Lower leg skin (tissue), 4 donors: Measurements from ENCODE around the gene NSG1. TPM values are rescaled to one million over a fixed set of nuclear protein-coding genes. Genes with fewer than 3 reads are reported as not detected.

Source experiments
- DNase-seq, 2 donors: peaks; one replicate each; pipeline ENCODE4 v3.0.0-alpha.2; 2019; ENCODE audit warnings: low spot score in 2 of 2
- H3K4me3 ChIP-seq: fragments of 200-600 bp; sonication (generic); 2 replicates; pipeline ENCODE4 v1.5.1; 2017; ENCODE audit warnings: mild to moderate bottlenecking, low read depth; ENCODE audit not compliant: poor library complexity, severe bottlenecking
- POLR2A ChIP-seq, 2 donors: fragments of 450-650 bp; IDR thresholded peaks; one replicate each; pipeline ENCODE4 v1.6.1; 2016 to 2017; ENCODE audit warnings: antibody characterized with exemption in 2 of 2, mild to moderate bottlenecking in 1 of 2, moderate library complexity in 1 of 2
- WGBS, 2 donors: methylation state at CpG; one replicate each; pipeline ENCODE4 v1.1.5; 2018; 5-methylcytosine and 5-hydroxymethylcytosine counted together
- intact Hi-C: fragments of 100-400 bp; cut with DNase I; formaldehyde crosslinking; loops from one replicate; pipeline ENCODE4 v1.15.0; 2023; ENCODE audit warnings: low total_unique reads
- total RNA-seq, 4 donors: library from RNA; depleted of rRNA; stranded (reverse); fragments of >200 nt; gene quantifications; one replicate each; pipeline ENCODE4 v1.1.0, GENCODE V29; 2016
- TF ChIP-seq, protein P1 (sequence below), 3 donors: fragments of 450-650 bp; IDR thresholded peaks; one replicate each; pipeline ENCODE4 v1.5.1; 2016; ENCODE audit warnings: antibody characterized with exemption in 3 of 3, mild to moderate bottlenecking in 3 of 3, moderate library complexity in 2 of 3

NSG1 gene
- total RNA-seq, 4 donors from 2014 or later = 109 to 158 (median 139) TPM

DNA sequence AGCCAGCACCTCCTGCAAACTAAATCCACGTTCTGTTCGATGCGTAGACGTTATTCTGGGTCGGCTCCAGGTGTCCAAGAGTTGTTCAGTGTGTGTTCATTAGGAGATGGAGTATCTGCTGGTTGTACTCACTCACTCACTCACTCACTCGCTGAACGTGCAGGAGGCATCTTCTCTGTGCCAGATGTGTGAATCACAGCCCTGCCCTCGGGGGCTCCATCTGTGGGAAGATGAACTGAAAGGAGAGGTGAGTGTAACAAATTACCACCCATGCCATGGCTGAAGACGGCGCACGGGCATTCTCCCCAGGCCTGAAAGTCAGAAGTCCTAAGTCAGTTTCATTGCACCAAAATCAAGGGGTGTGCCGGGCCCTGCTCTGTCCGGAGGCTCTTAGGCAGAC is 16.1 kb downstream of the NSG1 start:
- intact Hi-C loops = no loop called here
- no peak for TF ChIP-seq POLR2A (IDR thresholded peaks at IDR 0.05)
- TF ChIP-seq, protein P1, sequence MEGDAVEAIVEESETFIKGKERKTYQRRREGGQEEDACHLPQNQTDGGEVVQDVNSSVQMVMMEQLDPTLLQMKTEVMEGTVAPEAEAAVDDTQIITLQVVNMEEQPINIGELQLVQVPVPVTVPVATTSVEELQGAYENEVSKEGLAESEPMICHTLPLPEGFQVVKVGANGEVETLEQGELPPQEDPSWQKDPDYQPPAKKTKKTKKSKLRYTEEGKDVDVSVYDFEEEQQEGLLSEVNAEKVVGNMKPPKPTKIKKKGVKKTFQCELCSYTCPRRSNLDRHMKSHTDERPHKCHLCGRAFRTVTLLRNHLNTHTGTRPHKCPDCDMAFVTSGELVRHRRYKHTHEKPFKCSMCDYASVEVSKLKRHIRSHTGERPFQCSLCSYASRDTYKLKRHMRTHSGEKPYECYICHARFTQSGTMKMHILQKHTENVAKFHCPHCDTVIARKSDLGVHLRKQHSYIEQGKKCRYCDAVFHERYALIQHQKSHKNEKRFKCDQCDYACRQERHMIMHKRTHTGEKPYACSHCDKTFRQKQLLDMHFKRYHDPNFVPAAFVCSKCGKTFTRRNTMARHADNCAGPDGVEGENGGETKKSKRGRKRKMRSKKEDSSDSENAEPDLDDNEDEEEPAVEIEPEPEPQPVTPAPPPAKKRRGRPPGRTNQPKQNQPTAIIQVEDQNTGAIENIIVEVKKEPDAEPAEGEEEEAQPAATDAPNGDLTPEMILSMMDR (IDR thresholded peaks at IDR 0.05) = no peak
- no peak for DNase-seq
- WGBS, 2 donors = 39 to 47% methylated on average over 13 of the region's 13 CpGs
- H3K4me3 ChIP-seq = no peak overlapping the region

DNA sequence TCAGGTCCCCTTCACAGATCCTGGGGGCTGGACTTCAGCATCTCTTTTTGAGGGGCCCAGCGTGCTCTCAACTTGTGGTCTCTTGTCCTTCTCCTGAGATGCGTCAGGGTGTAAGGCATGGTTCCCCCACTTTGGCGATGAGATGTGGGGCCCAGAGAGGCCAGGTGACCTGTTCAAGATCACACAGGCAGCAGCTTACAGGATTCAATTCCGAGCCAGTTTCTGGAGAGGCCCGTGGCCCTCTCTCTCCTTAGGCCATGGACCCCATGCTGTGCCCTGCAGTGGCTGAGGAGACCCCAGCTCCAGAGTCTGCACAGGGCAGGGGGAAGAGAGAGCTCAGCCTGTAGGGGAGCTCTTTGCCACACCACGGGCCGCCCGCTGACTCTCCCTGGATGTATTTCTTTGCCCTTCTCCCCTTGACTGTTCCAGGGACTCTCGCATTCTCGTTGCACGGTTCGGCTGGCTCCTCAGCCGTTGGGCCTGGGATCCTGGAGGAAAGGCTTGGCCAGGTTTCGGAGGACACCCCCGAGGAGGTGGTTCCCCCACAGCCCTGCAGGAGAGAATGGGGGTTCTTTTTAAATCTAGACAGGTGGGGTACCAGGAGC is 18.6 kb downstream of the NSG1 start:
- WGBS, 2 donors = 91 to 93% methylated on average over 15 of the region's 15 CpGs
- TF ChIP-seq POLR2A (IDR thresholded peaks at IDR 0.05) = no peak
- intact Hi-C loops = no loop called here
- no peak for DNase-seq
- H3K4me3 ChIP-seq = no peak overlapping the region

- 68 to 75% methylated on average over 23 to 28 of the region's 28 CpGs for WGBS, 2 donors
- DNase-seq = no peak
- TF ChIP-seq, protein P1 (IDR thresholded peaks at IDR 0.05) = no peak
- no peak for TF ChIP-seq POLR2A (IDR thresholded peaks at IDR 0.05)
- intact Hi-C loops = no loop called here
- H3K4me3 ChIP-seq = no peak overlapping the region
These were observed 19.8 kb downstream of the NSG1 start for GRCh38 chr4:4406455-4407298.

DNA sequence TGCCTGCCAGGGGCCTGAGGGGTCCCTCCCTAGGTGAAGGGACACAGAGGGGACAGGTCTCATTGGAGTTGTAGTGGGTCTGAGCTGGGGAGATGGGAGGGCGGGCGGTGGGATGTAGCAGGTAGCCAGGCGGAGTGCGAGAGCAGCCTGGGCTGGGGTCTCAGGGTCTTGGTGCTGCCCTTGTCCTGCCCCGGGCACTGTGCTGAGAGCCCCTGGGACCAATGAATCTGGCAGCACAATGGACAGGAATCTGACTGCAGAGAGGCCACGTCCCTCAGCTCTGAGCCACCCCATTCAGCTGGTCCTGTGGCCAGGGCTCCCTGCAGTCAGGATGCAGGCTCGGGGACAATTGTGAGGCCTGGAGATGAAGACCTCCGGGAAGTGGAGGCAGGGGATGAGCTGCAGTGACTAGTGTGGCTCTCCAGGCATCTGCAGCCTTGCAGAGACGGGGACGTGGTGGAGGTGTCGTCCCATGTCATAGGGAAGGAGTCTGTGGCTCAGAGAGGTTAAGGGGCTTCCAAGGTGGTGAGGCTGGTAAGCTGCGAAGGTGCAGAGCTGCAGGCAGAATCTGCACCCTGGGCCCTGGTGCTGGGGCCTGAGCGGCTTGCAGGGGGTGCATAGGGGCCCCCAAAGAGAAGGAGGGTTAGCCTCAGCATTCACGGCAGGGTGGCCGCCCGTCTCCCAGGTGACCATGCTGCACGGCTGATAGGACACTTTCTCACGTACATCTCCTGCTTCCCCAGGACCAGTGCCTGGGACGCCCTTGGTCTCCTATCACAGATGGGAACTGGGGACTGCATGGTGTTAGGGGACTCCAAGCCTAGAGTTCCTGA is 20.6 kb downstream of the NSG1 start:
- no peak for DNase-seq
- WGBS, 2 donors = 79 to 89% methylated on average over 18 to 19 of the region's 19 CpGs
- H3K4me3 ChIP-seq = no peak overlapping the region
- intact Hi-C loops = no loop called here
- TF ChIP-seq, protein P1 (IDR thresholded peaks at IDR 0.05) = no peak
- no peak for TF ChIP-seq POLR2A (IDR thresholded peaks at IDR 0.05)

- intact Hi-C loops = no loop called here
- 32 to 49% methylated on average over 7 to 12 of the region's 13 CpGs for WGBS, 2 donors
- H3K4me3 ChIP-seq = no peak overlapping the region
- TF ChIP-seq, protein P1 (IDR thresholded peaks at IDR 0.05) = no peak
- TF ChIP-seq POLR2A (IDR thresholded peaks at IDR 0.05) = no peak
- no peak for DNase-seq
These were observed 21.2 kb downstream of the NSG1 start for GRCh38 chr4:4408132-4408523.
